Skeletal muscle tissue (tissue), 4 donors: ENCODE measurements around the gene SLAIN2. TPM values are rescaled to one million over a fixed set of nuclear protein-coding genes. Genes with fewer than 3 reads are reported as not detected.

ENCODE experiments used
- H3K27ac ChIP-seq: one replicate; pipeline ENCODE4 v1.7.0; 2013; ENCODE audit warnings: mild to moderate bottlenecking, low read depth, low read length, inconsistent platforms
- H3K27me3 ChIP-seq, 3 donors: one replicate each; pipeline ENCODE4 v1.7.0; 2013; ENCODE audit warnings: low read length in 3 of 3; ENCODE audit not compliant: control insufficient read depth in 3 of 3, insufficient read depth in 3 of 3
- H3K36me3 ChIP-seq, 3 donors: one replicate each; pipeline ENCODE4 v1.7.0; 2013; ENCODE audit warnings: low read length in 3 of 3; ENCODE audit not compliant: control insufficient read depth in 3 of 3, insufficient read depth in 3 of 3
- H3K4me1 ChIP-seq, 3 donors: one replicate each; pipeline ENCODE4 v1.7.0; 2013; ENCODE audit warnings: low read length in 3 of 3, mild to moderate bottlenecking in 3 of 3; ENCODE audit not compliant: control insufficient read depth in 3 of 3, insufficient read depth in 3 of 3
- H3K4me3 ChIP-seq, 3 donors: one replicate each; pipeline ENCODE4 v1.7.0; 2013; ENCODE audit warnings: low read length in 3 of 3
- H3K9ac ChIP-seq, 3 donors: one replicate each; pipeline ENCODE4 v1.7.0; 2013; ENCODE audit warnings: low read length in 3 of 3, mild to moderate bottlenecking in 3 of 3, moderate library complexity in 2 of 3, low read depth in 1 of 3
- H3K9me3 ChIP-seq, 3 donors: one replicate each; pipeline ENCODE4 v1.7.0; 2013; ENCODE audit warnings: low read length in 3 of 3; ENCODE audit not compliant: control insufficient read depth in 3 of 3
- total RNA-seq: library from RNA; depleted of rRNA; stranded (reverse); fragments of >200 nt; gene quantifications from one replicate; pipeline ENCODE4 v1.2.3, GENCODE V29; 2014
- donor health status: Osteomylitis.

SLAIN2 gene
- total RNA-seq, 1 donor from 2014 or later = 53.8 TPM

DNA sequence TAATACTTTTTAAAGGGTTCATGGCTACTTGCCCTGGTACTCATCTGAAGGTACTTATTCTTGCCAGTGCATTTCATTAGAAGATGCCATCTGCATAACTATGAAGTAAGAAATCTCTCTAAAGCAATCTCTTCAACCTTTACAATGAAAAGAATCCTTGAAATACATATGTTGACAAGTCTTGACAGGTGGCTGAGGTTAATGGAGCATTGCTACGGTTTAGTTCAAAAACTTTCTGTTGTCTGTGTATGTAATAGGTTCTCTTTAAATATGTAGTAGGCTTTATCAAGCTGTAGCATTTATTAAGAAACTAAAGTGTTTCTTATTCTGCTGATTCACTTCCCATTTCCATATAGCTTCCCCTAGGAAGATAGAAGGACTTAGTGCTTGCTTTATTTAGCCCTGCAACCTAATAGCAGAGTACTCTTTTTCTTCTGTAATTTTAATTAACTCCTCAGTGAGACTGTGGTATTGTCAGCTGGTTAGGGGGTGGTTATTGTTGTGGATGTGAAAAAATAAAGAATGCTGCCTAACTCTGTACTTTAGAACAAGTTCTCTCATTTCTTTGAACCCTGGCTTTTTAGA lies 39.3 kb downstream of the SLAIN2 start:
- Histone ChIP-seq H3K36me3 (peaks cover 4 to 13% (median 13%) of the 10 kb centered on the region in 3 donors), H3K9ac (peak overlapping the region in 1 of 3 donors; percentile 25), H3K4me3 (no peak overlapping the region), H3K27ac (peak overlapping the region; percentile 44), H3K27me3 (no peaks in the 10 kb centered on the region), H3K9me3 (no peaks in the 10 kb centered on the region), H3K4me1 (peaks cover 0 to 6% (median 0%) of the 10 kb centered on the region in 3 donors)

DNA sequence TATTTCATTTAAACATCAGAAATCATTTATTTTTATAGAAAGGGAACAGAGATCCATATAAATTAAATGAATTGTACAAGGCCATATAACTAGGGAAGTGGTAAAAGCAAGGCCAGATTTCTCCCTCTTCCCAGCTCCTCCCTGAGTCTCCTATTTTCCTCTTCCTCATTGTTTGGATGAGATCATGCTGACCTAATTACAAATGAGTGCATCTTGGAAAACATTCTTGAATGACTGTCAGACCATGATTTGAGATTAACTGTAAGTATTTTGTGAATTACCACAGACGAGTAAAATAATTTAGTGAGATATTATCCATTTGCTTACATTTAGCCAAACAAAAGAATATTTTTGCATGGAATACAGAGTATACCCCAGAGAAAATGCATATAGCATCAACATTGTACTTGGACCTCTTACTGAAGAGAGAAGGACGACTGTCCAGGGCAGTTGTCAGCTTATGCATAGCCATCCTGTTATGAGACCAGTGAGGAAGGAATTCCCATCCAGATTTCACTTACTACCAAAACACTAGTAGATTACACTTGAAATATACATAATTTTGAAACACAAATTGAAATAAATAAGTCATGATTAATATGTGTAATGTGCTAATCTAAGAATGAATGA lies 47.3 kb downstream of the SLAIN2 start:
- peaks cover 0 to 10% (median 8%) of the 10 kb centered on the region in 3 donors for H3K36me3 ChIP-seq
- peaks cover 3 to 11% (median 5%) of the 10 kb centered on the region in 3 donors for H3K4me1 ChIP-seq
- H3K4me3 ChIP-seq = no peak overlapping the region
- no peak overlapping the region for H3K27ac ChIP-seq
- no peaks in the 10 kb centered on the region for H3K9me3 ChIP-seq
- H3K9ac ChIP-seq = no peak overlapping the region
- no peaks in the 10 kb centered on the region for H3K27me3 ChIP-seq

DNA sequence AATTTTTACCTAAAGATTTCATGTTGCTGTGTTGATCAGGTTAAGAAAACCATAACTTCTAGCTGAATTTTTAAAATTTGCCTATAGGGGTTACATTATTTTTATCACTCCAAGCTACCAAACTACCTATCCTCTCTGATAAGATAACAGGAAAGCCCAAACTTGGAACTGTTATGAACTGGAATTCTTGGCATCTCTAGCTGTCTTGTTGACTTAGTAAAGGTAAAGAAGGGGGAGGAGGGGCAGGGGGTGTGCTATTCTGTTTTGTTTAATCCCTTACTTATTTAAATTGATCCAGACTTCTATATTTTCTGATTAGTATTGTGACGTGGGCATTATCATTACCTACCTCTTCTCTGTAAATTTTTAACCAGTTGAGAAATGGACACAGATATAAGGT lies 54.7 kb downstream of the SLAIN2 start:
- Histone ChIP-seq H3K9ac (no peak overlapping the region), H3K4me3 (no peak overlapping the region), H3K27me3 (no peaks in the 10 kb centered on the region), H3K9me3 (no peaks in the 10 kb centered on the region), H3K27ac (no peak overlapping the region), H3K36me3 (peaks cover 0 to 10% (median 10%) of the 10 kb centered on the region in 3 donors), H3K4me1 (no peaks in the 10 kb centered on the region)

DNA sequence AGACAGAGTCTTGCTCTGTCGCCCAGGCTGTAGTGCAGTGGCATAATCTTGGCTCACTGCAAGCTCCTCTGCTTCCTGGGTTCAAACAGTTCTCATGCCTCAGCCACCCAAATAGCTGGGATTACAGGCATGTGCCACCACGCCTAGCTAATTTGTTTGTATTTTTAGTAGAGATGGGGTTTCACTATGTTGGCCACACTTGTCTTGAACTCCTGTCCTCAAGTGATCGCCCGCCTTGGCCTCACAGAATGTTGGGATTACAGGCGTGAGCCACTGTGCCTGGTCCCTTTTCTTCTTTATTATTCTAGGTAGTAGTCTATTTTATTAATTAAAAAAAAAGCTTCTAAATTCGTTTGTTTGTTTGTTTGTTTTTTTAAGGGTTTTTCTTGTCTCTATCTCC lies 59.1 kb downstream of the SLAIN2 start:
- Histone ChIP-seq H3K36me3 (peaks cover 7 to 20% (median 13%) of the 10 kb centered on the region in 3 donors), H3K4me3 (no peak overlapping the region), H3K9ac (no peak overlapping the region), H3K4me1 (peaks cover 0 to 7% (median 0%) of the 10 kb centered on the region in 3 donors), H3K9me3 (no peaks in the 10 kb centered on the region), H3K27ac (no peak overlapping the region), H3K27me3 (no peaks in the 10 kb centered on the region)

DNA sequence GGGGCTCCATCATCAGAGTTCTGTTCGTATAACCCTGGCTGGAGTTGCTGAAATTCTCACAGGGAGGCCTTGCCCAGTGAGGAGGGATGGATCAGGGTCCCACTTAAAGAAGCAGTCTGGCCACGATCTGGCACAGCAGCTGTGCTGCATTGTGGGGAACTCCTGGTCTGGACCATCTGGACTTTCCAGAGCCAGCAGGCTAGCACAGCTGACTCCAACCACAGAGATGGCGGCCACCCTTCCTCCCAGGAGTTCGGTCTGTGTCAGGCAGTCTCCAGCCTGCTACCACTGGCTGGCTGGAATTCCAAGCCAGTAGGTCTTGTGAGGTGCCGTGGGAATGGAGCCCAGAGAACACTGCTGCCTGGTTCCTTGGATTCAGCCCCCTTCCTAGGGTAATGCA lies 62.0 kb downstream of the SLAIN2 start:
- peaks cover 5 to 10% (median 7%) of the 10 kb centered on the region in 3 donors for H3K36me3 ChIP-seq
- no peak overlapping the region for H3K27ac ChIP-seq
- no peak overlapping the region for H3K4me3 ChIP-seq
- no peaks in the 10 kb centered on the region for H3K9me3 ChIP-seq
- peaks cover 0 to 7% (median 0%) of the 10 kb centered on the region in 3 donors for H3K4me1 ChIP-seq
- H3K9ac ChIP-seq = no peak overlapping the region
- no peaks in the 10 kb centered on the region for H3K27me3 ChIP-seq

DNA sequence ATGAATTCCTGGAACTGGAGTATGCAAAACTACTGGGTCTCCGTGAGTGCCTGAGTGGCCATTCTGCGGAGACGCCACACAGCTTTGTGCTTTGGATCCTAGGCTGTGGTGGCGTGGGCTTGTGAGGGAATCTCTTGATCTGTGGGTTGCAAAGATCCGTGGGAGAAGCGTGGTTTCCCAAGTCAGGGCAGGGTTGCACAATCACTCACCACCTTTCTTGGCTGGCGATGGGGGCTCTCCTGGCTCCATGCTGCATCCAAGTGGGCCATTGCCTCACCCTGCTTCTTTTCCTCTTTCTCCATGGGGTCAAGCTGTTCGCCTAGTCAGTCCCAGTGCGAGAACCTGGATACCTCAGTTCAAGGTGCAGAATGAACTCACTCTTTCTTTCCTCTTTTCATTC lies 62.5 kb downstream of the SLAIN2 start:
- Histone ChIP-seq H3K9me3 (no peaks in the 10 kb centered on the region), H3K4me1 (peaks cover 0 to 7% (median 0%) of the 10 kb centered on the region in 3 donors), H3K9ac (no peak overlapping the region), H3K27me3 (no peaks in the 10 kb centered on the region), H3K4me3 (no peak overlapping the region), H3K27ac (no peak overlapping the region), H3K36me3 (peaks cover 5 to 10% (median 7%) of the 10 kb centered on the region in 3 donors)

DNA sequence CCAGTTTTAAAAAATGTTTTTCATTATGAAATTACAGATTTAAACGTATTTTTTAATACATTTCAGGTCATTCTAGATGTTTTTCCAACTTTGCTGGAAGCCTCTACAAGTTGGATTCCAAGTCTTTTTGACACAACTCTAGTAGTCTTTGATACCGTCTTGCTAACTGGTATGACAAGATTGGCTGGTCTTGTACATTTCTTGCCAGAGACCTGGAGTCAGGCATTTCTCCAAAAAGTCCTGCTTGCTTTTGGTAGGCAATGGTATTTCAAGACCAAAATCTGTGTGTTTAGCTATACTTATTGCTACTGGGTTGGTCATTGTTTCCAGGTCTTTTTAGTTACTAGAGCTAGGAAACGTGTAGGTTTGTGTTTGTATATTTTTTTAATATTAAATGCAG lies 64.6 kb downstream of the SLAIN2 start:
- Histone ChIP-seq H3K27me3 (no peaks in the 10 kb centered on the region), H3K9me3 (no peaks in the 10 kb centered on the region), H3K9ac (no peak overlapping the region), H3K4me1 (peaks cover 0 to 7% (median 0%) of the 10 kb centered on the region in 3 donors), H3K4me3 (no peak overlapping the region), H3K36me3 (peaks cover 10 to 14% (median 12%) of the 10 kb centered on the region in 3 donors), H3K27ac (no peak overlapping the region)

DNA sequence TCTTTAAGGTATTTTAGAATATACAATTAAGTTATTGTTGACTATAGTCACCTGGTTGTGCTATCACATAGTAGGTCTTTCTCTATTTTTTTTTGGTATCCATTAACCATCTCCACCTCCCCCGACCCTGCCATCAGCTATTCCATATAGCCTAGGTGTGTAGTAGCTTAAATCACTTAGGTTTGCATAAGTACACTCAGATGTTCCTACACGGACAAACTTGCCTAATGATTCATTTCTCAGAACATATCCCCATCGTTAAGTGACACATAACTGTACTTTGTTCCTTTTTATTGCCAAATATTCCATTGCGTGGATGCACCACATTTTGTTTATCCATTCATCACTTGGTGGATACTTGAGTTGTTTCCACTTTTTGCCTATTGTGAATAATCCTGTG lies 67.9 kb downstream of the SLAIN2 start:
- no peaks in the 10 kb centered on the region for H3K9me3 ChIP-seq
- no peak overlapping the region for H3K9ac ChIP-seq

DNA sequence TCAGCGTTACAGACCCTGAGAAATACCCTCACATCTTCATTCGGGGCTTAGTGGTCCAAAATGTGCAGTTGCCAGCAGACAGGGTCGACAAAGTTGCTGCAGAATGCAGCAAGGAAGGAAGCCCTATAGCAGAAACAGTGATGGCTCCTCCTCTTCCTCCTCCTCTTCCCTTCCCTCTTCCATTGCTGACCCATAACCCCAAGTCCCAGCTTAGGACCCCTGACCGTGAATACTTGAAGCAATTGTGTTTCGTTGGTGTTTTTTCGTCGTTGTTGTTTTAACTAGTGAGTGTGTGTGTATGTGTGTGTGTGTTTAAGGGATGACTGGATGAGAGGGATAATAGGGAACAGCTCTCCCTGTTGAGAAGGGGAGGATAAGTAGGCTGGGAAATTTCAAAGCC lies 69.5 kb downstream of the SLAIN2 start:
- H3K4me3 ChIP-seq = no peak overlapping the region
- no peak overlapping the region for H3K9ac ChIP-seq
- no peaks in the 10 kb centered on the region for H3K9me3 ChIP-seq
- peaks cover 4 to 10% (median 4%) of the 10 kb centered on the region in 3 donors for H3K36me3 ChIP-seq
- no peaks in the 10 kb centered on the region for H3K27me3 ChIP-seq
- H3K4me1 ChIP-seq = no peaks in the 10 kb centered on the region
- H3K27ac ChIP-seq = no peak overlapping the region

More for the DNA sequence above, 67.9 kb downstream of the SLAIN2 start:
- no peak overlapping the region for H3K27ac ChIP-seq
- no peak overlapping the region for H3K4me3 ChIP-seq
- no peaks in the 10 kb centered on the region for H3K4me1 ChIP-seq
- peaks cover 4 to 10% (median 4%) of the 10 kb centered on the region in 3 donors for H3K36me3 ChIP-seq
- no peaks in the 10 kb centered on the region for H3K27me3 ChIP-seq

DNA sequence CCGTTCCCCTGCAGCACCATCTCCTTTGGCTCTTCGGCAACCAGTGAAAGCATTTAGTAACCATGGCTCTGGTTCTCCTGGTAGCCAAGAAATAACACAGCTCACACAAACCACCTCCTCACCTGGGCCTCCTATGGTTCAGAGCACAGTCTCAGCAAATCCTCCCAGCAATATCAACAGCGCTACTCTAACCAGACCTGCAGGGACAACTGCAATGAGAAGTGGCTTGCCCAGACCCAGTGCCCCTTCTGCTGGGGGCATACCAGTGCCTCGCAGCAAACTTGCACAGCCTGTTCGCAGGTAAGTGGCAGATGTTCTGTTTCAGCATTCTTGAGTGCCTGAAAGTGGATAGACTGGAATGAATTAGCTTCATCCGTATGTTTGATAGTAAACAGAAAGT lies 78.8 kb downstream of the SLAIN2 start:
- Histone ChIP-seq H3K4me1 (no peaks in the 10 kb centered on the region), H3K9me3 (no peaks in the 10 kb centered on the region), H3K36me3 (peaks cover 15 to 31% (median 28%) of the 10 kb centered on the region in 3 donors), H3K9ac (no peak overlapping the region), H3K27me3 (no peaks in the 10 kb centered on the region), H3K4me3 (no peak overlapping the region), H3K27ac (no peak overlapping the region)
